NCI-H1105 treated with DMSO at 0.1 percent for 48 hours (cell line): ENCODE results near the gene DLGAP1.

Experiments used
- DNase-seq: peaks from one replicate; lab custom pipeline; 2025; lab: John Stamatoyannopoulos, UW

DLGAP1 gene

DNA sequence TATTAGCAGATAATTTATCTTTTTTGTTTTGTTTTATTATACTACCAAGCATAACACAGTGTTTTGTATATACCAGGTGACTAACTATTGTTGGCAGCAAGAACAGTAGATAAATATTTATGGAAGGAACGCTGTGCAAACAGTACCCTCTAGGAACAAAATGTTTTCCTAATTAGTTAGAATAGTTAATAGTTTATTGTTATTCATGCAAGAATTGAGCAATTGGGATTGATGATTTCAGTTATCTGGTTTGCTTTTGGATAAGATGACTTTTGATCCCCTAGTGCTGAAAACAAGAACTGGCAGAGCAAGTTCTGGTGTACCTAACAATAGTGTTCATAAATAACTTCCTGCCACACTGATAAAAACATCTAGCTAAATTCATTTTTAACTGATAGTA is 681.8 kb downstream of the DLGAP1 start:
- no peak for DNase-seq

DNA sequence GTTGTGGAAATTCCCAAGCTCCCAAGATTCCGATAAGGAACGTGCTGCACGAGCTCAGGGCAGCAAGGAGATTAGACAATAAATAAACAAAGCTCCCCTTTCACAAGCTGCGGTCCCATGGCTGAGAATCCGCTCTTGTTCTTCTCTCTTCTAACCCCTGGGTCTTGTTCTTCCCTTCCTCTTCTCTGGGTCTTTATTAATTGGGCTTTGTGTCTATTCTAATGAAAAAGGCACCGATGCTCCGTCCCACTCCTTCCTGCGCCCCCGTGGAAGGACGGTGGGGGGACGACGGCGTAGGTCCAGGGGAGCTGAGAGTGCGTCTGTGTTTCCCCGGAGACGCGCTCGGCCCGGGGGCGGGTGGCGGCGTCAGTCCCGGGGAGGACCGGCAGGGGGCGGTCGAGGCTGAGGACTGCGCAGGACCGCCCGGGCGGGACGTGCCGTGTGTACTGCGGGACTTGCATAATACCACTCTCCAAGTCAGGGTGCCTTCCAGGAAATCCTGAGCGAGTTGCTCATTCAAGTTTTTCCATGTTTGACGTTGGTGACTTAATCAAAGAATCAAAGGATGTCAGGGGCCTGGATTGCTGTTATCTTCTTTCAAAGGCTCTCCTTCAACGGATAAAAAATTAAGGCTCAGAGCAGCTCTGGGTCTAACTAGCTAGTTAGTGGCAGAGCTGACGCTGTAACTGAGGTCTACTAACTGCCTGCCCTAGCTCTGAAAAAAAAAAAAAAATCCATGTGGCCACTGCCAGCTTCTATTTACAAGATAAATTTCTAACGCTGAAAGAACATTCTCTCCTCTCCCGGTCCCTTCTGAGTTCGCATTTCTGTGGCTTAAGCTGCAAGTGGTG is 683.8 kb downstream of the DLGAP1 start:
- DNase-seq = no peak

DNA sequence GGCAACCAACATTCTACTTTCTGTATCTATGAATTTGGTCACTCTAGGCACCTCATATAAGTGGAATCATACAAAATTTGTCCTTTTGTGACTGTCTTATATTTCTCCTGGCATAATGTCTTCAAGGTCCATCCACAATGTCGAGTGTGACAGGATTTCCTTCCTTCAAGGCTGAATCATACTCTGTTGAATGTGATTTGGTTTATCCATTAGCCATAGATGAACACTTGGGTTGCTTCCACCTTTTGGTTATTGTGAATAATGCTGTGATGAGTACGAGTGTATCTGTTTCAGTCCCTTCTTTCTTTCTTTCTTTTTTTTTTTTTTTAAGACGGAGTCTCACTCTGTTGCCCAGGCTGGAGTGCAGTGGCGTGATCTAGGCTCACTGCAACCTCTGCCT is 693.8 kb downstream of the DLGAP1 start:
- DNase-seq = no peak

DNA sequence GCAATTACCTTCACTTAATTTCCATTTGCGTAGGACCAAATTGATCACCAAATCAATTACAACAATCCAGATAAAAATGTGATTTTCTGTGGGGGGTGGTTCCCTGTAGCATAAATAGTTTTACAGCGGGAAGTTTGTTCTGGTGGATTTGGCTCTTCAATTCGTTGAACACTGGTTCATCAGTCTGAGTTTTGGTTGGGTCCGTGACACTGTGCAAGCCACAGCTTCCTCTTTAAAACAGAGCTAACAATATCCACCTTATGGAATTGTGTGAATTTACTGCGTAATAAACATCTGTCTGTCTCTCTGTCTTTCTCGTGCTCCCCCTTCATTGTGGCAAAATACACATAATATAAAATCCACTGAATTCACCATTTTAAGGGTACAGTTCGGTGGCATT is 694.4 kb downstream of the DLGAP1 start:
- no peak for DNase-seq

DNA sequence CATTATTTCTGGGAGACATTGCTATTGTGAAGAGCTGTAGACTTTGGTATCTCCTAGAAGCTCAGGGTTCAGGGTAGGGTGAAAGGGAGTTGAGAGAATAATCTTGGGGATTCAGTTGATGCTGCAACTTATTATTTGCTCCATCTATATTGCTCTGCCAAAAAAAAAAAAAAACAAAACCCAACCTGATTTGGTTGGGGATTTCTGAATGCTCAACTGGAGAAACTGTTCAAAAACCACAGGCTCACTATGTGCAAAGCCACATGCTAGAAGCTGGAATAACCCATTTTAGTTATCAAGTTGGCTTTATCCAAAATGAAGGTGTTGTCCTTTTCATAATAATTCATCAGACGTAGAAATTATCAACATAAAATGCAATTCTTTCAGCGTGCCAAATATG is 696.0 kb downstream of the DLGAP1 start:
- DNase-seq = no peak

DNA sequence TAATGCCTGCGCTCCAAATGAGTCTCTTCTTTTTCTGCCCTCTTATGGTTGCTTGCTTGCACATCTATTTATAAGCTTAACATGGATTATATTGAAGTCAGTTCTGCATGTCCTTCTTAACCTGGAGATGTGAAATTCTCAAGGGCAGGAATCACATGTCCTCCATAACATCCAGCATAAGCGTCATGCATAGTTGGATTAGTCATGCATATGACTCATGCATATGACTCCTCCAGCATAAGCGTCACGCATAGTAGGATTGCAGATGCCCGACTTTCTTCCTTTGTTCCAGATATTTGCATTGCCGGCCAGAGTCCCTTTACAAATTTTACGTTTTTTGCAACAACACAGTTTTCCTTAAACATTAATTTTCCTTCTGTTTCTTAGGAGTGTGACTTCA is 696.6 kb downstream of the DLGAP1 start:
- no peak for DNase-seq

DNA sequence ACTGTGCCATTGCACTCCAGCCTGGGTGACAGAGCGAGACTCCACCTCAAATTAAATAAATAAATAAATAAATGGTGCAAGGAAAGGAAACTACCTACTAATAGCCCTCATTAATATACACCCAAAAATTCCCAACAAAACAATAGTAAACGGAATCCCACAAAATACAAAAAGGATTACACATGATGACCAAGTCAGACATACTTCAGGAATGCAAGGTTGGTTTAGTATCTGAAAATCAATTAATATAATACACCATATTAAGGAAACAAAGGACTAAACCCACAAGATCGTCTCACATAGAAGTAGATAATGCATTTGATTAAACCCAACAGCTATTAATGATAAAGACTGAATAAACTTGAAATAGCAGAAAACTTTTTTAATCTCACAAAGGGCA is 697.7 kb downstream of the DLGAP1 start:
- no peak for DNase-seq

DNA sequence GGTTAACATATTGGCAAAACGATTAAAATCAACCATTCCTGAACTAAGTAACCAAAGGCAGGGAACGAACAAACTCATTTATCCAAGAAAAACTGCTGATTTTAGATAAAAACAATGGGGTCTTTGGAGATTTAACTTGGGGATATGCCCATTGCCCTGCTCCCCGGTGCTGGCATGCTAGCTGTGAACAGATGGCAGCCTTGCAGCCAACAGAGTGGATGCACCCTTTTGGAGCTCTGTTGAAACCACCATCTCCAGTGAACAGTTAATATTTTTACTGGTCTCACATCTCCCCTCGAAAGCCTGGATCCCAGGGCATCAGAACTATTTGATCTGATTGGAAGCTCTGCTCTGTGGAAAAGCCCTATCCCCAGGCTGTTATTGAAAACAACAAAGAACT is 702.0 kb downstream of the DLGAP1 start:
- DNase-seq = no peak

DNA sequence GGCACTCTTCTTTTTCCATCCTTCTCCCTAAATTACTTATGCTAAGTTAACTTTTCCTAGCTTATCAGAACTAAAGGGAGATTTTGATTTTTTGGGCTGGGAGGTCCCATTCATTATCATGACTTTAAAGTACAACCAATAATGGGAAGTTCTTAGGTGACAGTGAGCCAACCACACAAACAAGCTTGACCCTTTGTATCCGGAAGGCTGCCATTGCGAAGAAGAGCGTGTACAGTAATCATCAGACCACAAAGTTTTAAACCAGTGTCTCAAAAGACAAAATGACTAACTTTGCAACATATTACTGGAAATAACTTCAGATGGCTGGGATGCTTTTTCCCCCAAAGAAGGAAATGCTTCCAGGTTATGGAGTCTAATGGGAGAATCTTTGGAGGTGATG is 707.0 kb downstream of the DLGAP1 start:
- DNase-seq = no peak

DNA sequence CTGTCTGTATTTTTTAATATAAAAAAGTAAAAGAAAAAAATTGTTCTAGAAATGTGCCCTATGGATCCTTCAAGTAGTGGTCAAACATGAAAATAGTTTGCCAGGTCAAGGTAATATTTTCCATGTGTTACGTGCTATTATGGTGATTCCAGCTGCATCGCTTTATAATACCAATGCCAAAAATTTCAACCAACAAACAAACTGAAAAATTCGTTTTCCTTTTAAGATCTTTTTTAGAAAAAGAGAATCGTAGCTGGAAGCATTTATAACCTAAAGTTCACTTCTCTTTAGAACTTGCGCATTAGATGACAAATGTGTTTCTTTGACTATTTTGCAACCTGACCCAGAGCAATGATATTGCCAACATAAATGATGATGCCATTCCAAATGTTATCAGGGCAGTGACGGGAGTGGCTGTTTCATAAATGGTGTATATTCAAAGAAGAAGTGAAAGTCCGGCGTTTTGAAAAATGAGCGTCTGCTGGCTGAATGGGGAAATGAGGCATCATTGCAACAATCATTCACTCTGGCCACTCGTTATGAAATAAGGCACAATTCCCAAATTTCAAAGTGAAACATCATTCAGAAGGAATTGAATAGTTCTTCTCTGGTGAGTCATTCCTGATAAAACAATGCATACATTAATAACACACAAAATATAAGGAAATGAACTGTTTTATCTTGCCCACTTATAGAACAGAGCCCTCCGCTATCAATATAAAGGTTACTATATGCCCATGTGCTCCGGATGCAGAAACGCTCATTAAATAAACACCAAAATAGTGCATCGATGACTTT is 707.7 kb downstream of the DLGAP1 start:
- DNase-seq = no peak

DNA sequence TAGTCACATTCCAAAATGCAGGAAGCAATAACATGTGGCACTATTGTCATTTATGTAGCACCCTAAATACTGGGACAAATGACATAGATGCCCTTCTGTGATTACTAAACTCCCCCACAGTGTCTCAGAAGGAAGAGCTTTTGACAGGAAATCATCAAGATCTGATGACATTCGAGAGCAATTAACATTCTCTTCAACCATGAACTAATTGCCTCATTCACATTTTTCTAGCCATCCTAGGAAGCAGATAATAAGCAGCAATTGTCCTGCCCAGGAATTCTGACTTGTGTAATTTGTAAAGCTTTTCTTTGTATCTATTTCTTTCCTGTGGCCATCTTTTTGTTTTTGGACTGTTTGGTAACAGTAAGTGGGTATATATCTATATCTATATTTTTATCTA is 712.6 kb downstream of the DLGAP1 start:
- DNase-seq = no peak

DNA sequence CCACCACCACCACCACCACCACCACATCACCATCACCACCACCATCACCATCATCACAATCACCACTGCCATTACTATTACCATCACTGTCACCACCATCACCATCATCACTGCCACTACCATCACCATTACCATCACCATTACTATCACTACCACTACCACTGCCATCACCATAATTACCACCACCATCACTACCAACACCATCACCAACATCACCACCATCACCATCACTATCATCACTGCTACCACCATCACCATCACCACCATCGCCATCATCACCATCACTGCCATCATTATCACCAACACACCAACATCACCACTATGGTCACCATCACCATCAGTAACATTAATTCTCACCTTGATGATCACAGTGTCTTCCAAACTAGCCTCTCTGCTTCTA is 713.8 kb downstream of the DLGAP1 start:
- no peak for DNase-seq

DNA sequence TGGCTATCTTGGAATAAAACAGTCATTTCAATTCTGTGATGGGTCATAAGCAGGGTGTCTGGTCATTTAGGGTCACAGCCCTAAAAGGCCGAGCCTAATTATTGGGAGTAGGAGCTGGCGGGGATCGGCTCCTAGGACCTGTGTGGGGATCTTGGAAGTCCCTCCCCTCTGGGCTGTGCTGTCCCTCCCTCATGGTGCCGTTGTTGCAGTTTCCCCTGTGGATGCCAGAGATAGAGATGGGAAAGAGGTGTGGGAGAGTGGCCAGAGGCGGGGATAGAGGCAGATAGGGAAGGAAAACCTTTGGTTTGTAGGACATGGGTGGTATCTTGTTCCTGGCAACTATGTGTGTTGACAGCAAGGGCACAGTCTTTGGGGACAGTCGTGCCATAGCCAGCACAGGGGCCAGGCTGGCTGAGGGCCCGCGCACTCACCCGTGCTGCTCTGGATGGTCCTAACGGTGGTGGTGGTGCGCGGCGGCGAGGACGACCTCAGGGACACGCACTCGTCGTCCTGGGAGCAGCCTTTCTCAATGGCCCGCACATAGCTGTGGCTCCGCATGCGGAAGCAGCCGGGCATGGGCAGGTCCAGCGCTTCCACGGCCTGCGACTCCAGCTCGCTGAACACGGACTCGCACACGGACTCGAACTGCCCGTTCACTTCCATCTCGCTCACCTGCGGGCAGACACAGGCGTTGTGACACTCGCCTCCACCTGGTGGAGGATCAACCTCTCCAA is 726.2 kb downstream of the DLGAP1 start:
- DNase-seq = no peak

DNA sequence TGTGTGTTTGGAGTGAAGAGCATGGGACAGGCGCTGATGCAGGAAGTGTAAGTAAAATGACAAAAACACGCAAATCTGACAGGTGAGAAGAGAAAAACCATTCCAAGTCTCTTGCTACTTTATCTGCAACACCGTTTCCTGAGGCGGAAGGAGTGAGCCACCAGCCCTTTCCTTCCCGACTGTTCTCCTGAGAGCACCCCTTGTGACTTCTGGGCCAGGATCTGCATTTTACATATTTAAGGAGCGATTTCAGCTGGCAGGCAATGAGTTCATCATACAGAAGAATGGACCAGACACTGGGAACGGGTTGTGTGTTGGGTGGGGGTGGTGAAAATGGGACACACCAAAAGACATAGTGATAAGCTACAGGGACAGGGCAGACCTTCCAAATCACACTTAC is 727.8 kb downstream of the DLGAP1 start:
- DNase-seq = no peak

DNA sequence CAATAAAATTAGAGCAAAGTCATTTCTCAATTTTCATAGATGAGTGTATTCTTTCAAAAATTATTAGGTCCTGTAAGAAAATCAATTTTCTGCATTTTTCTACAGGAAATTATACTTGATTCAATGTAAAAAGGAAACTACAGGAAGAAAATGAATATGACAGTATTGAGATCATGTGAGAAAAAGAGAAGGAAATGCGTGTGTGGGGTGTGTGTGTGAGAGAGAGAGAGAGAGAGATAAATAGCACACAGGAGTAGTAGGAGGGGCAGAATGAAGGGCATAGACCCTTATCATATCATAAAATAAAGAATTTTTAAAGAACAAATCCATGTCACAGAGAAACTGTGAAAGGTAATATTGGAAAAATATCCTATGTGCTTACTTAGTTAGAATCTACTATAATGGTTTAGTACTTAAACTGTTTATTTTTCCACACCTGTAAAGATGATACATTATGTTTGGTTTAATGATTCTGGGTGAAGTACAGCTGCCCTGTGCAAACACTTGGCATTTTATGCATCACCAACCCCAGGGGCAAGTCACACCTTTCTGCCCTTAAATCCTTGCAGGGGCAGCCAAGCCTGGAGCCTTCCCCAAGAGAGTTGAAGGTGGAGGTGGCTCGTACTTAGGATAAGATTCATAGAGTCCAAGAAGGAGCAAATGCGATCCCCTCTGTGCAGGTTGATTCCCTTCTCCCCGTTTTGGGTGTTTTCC is 728.7 kb downstream of the DLGAP1 start:
- peak; percentile 49 for DNase-seq

DNA sequence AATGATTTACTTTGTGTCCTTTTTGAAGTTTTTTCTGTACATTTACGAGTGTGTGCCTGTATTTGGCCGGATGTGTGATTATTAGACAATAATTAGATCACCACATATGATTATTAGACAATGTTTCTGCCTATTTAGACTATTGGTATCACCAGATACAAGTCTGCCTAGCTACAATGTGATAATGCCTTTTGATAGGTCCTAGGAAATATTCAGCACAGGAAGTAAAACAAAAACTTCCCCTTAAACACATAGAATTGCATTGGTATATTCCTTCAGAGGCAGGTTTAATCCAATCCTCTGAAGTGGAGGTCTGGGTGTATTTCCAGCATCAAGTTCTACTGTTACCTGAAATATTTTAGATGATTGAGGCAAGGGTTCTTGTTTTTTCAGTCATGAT is 730.0 kb downstream of the DLGAP1 start:
- no peak for DNase-seq

DNA sequence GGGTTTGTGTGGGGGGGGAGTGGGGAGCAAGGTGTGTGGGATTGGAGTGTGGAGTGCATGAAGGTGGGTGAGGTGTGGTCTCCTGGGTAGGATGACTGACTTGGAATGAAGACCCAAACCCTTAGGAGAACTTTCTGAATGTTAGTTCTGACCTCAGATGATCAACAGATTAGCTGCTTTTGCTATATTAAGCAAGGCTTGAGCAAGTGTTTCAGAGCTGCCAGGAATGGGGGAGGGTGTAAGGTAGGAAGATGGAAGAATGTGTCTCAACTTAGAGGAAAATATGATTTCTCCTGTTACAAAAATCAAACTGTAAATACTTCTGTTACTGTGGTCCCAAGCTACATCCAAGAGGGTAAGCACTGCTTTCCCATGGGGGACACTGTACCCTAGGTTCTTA is 731.6 kb downstream of the DLGAP1 start:
- no peak for DNase-seq

DNA sequence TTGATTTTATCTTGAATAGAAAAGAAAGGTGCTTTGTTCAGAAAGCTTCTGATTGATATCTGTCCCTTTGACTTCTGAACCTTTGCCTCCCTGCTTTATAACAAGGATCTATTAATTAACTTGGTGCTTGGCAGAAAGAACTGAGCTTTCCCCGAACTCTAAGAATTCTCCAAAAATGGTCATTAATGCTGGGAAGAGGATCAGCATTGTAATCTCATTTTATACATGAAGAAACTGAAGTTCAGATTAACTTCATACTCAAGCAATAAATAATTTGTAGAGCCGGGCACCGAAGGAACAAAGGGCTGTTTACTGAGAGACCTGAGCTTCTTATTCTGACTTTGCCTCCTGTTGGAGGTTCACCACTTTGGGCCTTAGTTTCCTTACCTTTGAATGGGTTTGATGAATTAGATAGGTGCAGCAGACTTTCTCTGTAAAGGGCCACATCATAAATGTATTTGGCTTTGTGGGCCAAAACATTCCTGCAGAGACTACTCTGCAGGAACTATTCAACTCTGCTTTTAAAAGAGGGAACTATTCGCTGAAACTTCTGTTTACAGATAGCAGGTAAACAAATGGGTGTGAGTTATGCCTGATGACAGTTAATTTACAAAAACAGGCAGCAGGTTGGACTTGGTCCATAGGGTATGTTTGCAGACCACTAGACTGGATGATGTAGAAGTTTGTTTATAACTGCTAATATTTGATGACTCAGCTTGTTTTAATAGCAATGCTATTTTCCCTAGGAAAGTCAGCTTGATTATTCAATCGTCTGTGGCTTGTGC is 732.3 kb downstream of the DLGAP1 start:
- DNase-seq = peak; percentile 12

DNA sequence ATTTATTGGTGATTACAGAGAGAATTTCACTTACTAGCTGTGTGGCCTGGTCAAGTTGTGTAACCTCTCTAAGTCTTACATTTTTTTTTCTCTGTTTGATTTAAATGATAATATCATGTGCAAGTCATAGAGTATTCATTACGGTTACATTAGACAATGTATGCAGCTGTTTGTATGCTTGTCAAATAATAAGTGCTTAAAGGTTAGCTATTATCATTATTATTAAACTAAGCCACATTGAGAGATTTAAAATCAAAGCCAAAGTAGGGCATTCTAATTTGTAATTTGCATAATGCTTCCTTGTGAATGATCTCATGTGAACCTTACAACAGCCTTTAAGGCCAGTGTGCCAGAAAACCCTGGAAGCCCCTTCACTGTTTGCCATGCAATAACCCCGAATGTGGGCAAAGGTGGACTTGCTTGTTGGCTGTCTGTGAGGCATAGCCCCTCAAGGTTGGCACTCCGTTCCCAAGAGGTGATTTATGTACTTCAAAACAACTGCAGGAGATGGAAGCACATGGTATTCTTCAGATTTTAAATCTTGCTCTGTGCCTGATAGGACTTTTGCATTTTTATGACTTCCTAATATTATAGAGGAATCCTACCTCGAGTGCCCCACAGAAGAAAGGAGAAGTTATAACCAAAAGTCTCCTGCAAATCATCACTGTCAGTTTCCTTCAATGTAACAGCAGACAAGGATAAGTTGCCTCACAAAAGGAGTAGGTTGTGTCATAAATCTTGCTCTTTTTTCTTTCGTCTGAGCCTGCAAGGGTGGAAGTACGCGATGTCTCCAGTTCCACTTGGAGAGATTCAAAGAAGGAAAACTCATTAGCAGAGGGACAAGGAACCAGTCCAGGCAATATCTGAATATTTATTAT is 733.1 kb downstream of the DLGAP1 start:
- no peak for DNase-seq

DNA sequence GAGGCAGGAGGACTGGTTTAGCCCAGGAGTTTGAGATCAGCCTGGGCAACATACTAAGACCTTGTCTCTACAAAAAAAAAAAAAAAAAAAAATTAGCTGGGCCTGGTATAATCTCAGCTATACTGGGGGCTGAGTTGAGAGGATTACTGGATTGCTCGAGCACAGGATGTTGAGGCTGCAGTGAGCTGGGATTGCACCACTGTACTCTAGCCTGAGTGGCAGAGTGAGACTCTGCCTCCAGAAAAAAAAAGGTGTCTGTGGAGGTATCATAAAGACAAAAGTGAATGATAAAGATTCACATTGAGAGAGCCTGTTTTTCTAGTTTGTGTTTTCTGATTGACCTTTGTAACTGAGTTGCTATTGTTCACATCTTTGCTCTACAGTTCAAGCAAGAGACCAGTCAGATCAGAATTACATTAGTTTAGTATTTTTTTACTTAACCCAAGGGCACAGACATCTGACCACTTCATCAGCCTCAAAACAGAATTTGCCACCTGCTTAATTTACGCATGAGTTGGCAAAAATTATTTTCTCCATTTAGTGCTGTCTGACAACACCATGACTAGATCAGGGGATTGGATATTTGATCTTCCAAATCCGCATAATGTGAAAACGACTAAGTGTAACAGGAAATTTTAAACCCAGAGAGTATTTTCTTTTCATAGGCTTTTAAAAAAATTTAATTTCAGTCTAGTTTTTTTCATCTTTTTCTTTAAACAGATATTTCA is 734.1 kb downstream of the DLGAP1 start:
- DNase-seq = peak; percentile 21
